Measurements from ENCODE around the gene ARHGAP9.
"Not testable (repeated sequence)": the region's sequence is repeated elsewhere in the genome, so short reads cannot be mapped to it uniquely, and the experiment has no call there.

The ARHGAP9 gene

GRCh38 chr12:57517718-57518117 lies 38.1 kb upstream of the ARHGAP9 start:
- DNase-seq (ENCODE audit: low read depth, low spot score), result not testable (repeated sequence)

DNA sequence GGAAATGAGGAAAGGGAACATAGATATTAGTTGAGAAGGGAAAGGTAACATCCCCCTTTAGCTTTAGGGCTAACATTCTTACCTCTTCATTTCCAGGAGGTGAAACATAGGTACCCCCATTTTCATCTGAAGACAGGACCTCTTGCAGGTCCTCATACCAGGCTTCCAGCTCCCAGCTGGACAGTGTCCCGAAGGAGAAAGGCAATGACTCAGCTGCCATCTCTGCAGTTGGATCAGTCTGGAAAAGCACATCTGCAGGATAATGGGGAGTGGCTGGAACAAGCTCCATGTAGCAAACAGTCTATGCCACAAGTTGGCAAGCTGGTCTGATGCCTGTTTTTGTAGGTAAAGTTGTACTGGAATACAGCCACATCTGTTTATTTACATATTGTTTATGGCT lies 37.5 kb upstream of the ARHGAP9 start:
- no peak for DNase-seq (ENCODE audit: low read depth, low spot score)

- DNase-seq (ENCODE audit: low read depth, low spot score), result no peak
Observed at GRCh38 chr12:57516617-57517153, 37.0 kb upstream of the ARHGAP9 start.

GRCh38 chr12:57515934-57516541 lies 36.4 kb upstream of the ARHGAP9 start:
- DNase-seq (ENCODE audit: low read depth, low spot score), result no peak

GRCh38 chr12:57515408-57515933 lies 35.8 kb upstream of the ARHGAP9 start:
- DNase-seq (ENCODE audit: low read depth, low spot score), result no peak

DNA sequence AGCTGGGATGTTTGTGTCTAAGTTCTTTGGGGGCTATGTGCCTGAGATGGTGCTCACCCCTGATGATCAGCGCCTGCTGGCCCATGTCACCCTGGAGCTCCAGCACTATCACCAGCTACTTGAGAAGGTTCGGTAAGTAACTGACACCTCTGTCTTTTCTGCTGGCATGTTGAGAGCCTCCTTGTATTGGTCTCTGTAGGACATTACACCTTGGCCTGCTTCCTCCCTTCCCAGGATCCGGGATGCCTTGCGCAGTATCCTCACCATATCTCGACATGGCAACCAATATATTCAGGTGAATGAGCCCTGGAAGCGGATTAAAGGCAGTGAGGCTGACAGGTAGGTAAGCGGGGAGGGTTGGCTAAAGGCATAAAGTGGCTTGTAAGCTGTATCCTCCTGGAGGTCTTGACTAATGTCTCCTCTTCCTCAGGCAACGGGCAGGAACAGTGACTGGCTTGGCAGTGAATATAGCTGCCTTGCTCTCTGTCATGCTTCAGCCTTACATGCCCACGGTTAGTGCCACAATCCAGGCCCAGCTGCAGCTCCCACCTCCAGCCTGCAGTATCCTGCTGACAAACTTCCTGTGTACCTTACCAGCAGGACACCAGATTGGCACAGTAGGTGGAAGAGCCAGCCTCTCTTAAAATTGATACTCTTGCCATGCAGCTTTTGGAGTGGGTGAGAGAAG lies 35.2 kb upstream of the ARHGAP9 start:
- DNase-seq (ENCODE audit: low read depth, low spot score), result no peak

DNA sequence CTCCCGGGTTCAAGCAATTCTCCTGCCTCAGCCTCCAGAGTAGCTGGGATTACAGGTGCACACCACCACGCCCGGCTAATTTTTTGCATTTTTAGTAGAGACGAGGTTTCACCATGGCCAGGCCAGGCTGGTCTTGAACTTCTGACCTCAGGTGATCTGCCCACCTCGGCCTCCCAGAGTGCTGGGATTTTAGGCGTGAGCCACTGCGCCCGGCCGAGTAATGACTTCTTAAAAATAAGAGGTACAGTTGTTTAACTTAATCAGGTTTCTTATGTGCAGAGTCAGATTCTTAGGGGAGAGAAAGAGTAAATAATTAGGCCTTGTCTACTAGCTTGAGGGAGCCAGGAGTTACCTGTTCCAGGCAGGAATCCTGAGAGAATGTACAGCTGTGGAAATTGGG lies 34.6 kb upstream of the ARHGAP9 start:
- DNase-seq (ENCODE audit: low read depth, low spot score), result not testable (repeated sequence)

DNA sequence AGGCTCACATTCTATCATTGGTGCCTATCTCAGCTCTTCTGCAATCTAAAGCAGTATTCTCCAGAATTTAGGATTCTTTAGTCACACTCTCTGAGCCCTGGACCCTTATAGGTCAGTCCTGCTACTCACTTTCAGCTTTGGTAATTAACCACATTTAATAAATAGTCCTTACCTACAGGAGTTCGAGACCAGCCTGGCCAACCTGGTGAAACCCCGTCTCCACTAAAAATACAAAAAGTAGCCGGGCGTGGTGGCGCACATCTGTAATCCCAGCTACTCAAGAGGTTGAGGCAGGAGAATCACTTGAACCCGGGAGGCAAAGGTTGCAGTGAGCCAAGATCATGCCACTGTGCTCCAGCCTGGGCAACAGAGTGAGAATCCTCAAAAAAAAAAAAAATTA lies 34.0 kb upstream of the ARHGAP9 start:
- DNase-seq (ENCODE audit: low read depth, low spot score), result not testable (repeated sequence)

- DNase-seq (ENCODE audit: low read depth, low spot score), result no peak
Observed at GRCh38 chr12:57513266-57513665, 33.6 kb upstream of the ARHGAP9 start.

DNA sequence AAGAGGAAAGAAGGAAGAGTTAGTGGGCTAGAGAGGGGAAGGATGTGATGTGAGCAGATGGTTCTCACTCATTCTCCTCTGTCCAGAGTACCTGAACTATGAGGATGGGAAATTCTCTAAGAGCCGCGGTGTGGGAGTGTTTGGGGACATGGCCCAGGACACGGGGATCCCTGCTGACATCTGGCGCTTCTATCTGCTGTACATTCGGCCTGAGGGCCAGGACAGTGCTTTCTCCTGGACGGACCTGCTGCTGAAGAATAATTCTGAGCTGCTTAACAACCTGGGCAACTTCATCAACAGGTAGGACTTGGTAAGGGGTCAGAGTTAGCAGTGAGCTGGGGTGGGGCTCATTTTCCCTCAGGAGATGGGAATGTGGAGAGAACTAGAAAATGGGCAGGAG lies 33.0 kb upstream of the ARHGAP9 start:
- no peak for DNase-seq (ENCODE audit: low read depth, low spot score)

- DNase-seq (ENCODE audit: low read depth, low spot score), result no peak
Observed at GRCh38 chr12:57511588-57512325, 32.1 kb upstream of the ARHGAP9 start.

GRCh38 chr12:57511161-57511560 lies 31.5 kb upstream of the ARHGAP9 start:
- no peak for DNase-seq (ENCODE audit: low read depth, low spot score)

DNA sequence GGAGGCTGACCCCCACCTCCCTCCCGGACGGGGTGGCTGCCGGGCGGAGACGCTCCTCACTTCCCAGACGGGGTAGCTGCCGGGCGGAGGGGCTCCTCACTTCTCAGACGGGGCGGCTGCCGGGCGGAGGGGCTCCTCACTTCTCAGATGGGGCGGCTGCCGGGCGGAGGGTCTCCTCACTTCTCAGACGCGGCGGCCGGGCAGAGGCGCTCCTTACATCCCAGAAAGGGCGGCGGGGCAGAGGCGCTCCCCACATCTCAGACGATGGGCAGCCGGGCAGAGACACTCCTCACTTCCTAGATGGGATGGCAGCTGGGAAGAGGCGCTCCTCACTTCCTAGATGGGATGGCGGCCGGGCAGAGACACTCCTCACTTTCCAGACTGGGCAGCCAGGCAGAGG lies 28.1 kb upstream of the ARHGAP9 start:
- not testable (repeated sequence) for DNase-seq (ENCODE audit: low read depth, low spot score)

DNA sequence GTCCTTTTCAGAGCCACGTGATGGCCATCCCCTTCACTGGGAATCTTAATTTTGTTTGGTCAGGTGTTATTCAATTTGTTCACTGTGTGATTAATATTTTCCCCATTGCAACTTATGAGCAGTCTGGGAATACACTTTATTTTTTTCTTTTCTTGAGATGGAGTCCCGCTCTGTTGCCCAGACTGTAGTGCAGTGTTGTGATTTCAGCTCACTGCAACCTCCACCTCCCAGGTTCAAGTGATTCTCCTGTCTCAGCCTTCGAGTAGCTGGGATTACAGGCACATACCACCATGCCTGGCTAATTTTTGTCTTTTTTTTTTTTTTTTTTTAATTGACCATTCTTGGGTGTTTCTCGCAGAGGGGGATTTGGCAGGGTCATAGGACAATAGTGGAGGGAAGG lies 26.9 kb upstream of the ARHGAP9 start:
- DNase-seq (ENCODE audit: low read depth, low spot score), result not testable (repeated sequence)

GRCh38 chr12:57502311-57502969 lies 22.8 kb upstream of the ARHGAP9 start:
- not testable (repeated sequence) for DNase-seq (ENCODE audit: low read depth, low spot score)

DNA sequence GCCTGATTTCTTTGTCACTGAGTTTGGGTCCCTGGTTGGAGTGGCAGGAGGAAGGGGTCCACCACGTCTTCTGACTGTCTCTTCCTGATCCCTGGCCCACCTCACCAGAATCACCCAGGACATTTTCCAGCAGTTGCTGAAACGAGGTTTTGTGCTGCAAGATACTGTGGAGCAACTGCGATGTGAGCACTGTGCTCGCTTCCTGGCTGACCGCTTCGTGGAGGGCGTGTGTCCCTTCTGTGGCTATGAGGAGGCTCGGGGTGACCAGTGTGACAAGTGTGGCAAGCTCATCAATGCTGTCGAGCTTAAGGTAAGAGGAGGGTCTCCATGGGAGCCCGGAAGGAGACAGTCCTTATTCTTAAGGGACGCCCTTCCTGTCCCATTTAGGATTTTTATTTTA lies 20.5 kb upstream of the ARHGAP9 start:
- no peak for DNase-seq (ENCODE audit: low read depth, low spot score)

GRCh38 chr12:57498571-57498970 lies 18.9 kb upstream of the ARHGAP9 start:
- no peak for DNase-seq (ENCODE audit: low read depth, low spot score)

- no peak for DNase-seq (ENCODE audit: low read depth, low spot score)
Observed at GRCh38 chr12:57498132-57498502, 18.5 kb upstream of the ARHGAP9 start.

- DNase-seq (ENCODE audit: low read depth, low spot score), result no peak
Observed at GRCh38 chr12:57497223-57498131, 17.8 kb upstream of the ARHGAP9 start.

DNA sequence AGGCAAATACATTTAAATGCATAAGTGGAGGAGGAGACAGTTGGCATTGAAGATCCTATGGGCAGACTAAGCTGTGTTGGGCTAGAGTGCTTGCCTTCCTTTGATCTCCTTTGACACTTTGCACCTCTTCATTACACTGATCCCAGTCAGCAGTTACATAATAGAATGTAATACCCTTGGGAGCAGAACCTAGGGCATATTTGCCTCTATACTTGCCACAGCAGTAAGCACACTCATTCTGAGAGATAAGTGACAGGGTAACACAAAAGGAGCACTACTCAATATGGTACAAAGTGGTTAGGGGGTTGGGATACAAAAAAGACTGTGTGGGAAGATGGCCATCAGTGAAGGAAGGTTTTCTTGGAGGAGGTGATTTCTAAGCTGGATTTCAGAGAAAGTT lies 17.2 kb upstream of the ARHGAP9 start:
- no peak for DNase-seq (ENCODE audit: low read depth, low spot score)
